ENCODE data around the gene CLASP1.

CLASP1 gene

DNA sequence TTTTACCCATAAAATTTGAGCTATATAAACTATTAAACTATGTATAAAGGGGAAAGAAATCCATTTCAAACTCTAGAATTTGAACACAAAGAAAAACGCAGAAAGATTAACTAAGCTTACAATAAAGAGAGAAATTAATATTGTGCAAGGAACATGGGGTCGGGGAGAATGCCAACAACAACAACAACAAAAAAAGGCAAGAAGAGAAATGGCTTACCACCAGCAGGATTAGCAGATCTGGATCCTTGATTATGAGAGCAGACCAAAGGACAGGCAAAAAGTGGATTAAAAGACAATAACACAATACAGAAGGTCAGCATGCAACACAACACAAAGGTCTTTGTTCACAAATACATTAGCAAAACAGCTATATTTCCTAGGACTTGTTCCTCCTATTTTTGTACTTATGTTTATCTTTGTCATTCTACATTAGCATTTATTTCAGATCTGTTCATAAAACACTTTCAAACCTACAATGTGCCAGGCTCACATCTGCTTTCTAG, 222.0 kb downstream of the CLASP1 start:
- DNase-seq (ENCODE audit: low read depth): no peak

DNA sequence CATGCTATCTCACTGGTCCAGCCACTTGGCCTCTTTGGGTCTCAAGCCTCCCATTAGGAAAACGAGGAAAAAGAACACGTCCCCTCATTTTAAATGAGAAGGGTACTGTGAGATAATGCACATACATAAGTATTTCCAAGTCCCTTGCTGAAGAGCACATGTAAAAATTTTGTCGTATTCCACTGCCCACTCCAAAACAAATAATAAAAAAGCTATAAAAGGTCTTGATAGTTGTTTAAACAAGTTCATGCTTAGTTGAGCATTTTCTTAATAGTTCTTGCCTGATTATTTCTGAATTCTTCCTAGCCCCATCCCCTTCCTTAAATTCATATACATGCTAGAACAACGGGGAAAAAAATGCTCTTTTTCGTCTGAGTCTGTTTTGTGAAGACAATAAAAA, 228.8 kb downstream of the CLASP1 start:
- DNase-seq (ENCODE audit: low read depth): no peak

DNA sequence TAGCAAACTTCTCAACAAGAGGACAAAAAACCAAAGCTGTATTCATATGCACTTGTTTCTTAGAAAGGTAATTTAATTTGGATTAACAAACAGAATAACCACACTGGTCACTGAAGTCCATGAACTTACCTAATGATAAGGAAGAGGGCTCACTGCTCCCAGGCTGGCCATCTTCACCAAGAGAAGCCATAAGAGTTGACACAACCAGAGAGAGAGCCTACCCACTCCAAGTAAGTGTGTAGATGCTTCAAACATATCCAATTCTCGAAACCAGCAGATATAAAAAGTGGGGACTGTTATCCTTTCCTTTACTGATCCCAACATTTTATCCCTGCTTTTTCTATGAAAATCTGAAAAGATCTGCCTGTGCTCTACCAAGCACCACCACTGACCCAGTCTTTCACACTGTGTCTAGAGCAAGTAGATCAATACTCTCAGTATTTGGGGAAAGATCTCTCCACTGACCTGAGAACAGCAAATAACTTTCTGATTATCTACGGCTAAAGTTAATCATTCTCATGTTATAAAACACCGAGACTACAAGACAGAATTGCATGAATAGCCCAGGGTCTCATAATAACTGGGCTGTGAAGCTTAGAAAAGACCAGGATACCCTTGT, 230.1 kb downstream of the CLASP1 start:
- no peak for DNase-seq (ENCODE audit: low read depth)

DNA sequence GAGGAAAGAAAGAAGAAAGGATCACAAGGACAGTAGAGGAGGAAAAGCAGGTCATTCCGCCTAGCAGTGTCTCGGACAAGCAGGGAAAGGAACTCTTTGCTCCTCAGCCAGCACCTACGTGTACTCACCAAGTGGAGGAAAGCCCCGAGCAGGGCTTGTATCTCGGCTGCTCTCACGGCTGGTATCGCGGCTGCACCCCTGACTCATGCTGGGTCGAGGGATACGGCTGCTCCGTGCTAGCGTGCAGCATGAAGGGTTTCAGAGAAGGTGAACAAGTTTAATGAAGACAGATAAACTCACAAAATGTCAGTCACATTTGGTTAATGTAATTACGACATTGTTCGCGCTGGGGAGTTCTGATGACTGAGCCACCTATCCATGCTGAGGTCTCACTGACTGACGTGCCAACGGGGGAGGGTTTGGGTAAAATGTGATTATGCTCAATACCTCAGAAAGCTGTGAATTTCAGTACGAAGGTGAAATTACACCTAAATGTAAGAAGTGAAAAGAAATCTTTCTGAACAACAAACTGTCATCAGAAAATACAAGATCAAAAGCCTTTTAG, 230.7 kb downstream of the CLASP1 start:
- DNase-seq (ENCODE audit: low read depth): no peak

GRCh38 chr2:121417826-121418225, 231.4 kb downstream of the CLASP1 start:
- DNase-seq (ENCODE audit: low read depth): no peak

DNA sequence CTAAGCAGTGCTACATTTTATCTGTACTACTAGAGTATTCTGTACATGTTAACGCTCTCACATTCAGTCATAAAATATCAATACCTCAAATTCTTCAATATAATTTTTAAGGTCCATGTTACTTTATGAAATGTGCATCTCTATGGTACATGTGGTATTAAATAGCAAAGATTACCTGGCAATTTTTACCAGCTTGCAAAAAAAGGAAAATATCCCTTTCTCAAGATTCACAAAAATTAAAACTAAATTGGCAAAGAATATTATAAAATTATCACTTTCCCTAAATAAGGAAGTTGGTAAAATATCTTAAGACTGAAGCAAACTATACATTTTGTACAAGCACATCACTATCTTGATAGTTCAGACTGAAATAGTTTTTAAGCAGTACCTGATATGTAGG, 233.5 kb downstream of the CLASP1 start:
- DNase-seq (ENCODE audit: low read depth): no peak

DNA sequence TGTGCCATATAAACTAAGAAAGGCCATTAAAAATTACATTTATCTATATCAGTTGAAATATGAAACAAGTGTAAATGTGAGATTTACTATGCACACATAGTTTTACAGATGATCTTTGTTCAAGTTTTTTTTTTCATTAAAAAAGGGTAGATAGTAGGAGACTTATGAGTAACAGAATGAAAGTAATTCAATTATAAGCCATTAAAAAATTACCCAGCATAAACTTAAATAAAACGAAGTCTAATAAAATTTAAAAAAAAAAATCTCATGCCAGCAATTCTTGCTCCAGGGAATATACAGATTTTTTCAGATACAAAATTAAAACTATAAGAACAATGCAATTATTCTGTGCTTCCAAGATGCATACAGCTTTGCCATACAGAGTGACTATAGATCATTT, 236.9 kb downstream of the CLASP1 start:
- DNase-seq (ENCODE audit: low read depth): no peak

- no peak for DNase-seq (ENCODE audit: low read depth)
Observed at GRCh38 chr2:121409966-121410365, 239.3 kb downstream of the CLASP1 start.

DNA sequence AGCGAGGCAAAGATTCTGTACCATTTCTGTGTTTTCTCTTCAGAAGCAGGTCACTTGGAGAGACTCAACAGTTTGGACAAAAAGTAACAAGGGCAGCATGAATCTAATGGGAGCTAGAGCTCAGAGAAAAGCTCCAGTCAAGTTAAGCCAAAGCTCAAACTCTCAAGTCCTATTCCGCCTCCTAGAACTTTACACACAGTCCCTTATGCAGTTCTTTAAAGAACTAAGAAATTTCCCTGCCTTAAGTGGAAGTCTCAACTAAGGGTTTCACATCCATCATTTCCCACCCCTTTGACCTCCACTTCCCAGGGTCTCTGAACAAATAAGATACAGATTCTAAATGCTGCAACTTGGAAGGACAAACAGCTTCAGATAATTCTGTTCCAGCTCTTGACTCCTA, 239.9 kb downstream of the CLASP1 start:
- DNase-seq (ENCODE audit: low read depth): no peak

DNA sequence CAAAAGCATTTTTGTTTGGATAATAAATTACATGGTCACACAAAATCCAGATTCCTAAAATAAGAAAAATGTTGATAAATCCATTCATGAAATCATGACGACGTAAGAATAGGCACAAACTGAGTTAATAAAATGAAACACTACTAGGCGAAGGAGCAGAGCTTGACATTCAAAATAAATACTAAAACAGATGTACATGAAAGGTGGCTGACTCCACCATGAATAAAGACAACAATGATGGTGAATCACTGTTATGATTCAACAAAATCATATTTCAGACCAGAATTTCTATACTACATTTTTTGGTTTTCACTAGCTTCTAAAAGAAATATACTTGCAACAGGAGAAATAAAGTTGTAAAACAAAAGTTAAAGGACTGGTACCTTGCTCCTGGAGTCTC, 240.6 kb downstream of the CLASP1 start:
- DNase-seq (ENCODE audit: low read depth): no peak

DNA sequence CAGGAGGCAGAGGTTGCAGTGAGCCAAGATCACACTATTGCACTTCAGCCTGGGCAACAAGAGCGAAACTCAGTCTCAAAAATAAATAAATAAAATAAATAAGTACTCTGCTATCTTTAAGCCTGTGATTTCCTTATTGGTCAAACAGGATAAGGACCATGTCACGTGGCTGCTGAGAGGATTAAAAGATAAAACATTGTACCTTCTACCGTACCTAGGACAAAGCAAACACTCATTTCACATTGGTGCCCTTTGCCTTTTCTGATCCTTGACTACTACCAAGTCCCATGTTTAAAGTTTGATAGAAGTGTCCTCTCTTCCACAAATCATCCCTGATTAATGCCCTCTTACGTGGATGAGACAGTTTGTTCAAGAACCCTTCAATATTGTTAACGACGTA, 244.0 kb downstream of the CLASP1 start:
- DNase-seq (ENCODE audit: low read depth): no peak

GRCh38 chr2:121400201-121400600, 249.1 kb downstream of the CLASP1 start:
- DNase-seq (ENCODE audit: low read depth): no peak

DNA sequence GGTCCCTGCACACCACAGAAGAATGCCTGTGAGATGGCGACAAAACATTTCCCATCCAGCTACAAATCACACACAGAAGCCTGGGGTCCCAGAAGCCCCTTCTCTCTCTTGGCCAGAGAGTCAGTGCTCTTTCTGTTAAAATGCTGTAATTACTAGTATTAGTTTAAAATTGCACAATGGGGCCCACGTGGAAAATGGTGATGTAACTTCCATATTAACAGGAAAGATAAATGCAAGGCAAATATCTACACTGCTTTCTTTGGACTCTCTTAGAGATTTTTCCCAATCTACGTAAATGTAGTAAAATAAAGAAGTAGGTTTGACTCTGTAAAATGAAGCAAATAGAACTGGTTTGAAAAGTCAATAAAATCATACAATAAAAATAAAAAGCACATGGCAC, 250.4 kb downstream of the CLASP1 start:
- no peak for DNase-seq (ENCODE audit: low read depth)

- no peak for DNase-seq (ENCODE audit: low read depth)
Observed at GRCh38 chr2:121390082-121390692, 259.1 kb downstream of the CLASP1 start.

DNA sequence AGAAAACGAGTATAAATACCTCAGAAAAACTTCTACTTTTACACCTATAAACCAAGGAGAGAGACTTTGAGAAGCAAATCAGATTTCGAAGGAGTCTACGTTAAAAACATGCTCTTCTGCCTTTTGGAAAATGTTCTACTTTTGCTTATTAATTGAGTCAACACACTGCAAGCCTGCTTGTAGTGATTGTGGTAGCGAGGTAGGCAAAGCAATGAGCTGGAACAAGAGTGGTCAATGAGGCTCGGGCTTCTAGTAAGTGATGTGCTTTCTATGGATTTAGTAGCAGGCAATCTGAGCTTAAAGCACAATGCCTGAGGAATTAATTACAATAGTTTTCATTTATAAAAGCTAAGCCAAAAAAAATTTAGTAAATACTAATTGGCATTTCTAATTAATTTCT, 260.9 kb downstream of the CLASP1 start:
- no peak for DNase-seq (ENCODE audit: low read depth)

DNA sequence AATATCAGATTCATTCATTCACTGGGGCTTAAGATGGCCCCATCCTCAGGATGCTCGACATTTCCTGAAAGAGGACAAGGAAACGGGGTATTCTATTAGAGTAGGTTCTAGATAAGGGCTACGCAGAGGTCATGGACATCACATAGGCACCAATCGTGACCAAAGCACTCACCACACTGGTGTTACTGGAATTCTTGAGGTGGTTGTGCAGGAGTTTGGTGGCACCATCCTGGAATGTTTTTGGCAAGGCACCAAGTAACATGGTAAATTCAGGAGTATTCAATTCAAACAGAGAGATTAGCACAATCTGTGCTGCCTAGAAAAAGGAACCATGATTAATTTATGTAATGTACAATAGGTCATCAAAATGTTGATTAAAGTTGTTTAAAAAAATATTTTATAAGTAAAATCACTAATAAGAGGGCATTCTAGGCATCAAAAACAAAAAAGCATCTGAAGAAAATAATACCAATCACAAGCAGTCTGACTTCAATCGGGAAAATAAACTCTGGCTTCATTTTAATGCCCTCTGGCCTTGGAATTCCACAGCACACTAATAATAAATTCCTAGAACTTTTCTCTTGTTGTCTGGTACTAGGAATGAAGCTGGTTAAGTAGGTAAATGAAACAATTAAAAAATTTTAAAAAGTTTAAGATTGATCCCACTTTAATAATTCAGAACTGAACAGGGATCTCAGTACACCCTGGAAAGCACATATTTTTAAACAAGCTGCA, 261.5 kb downstream of the CLASP1 start:
- no peak for DNase-seq (ENCODE audit: low read depth)

DNA sequence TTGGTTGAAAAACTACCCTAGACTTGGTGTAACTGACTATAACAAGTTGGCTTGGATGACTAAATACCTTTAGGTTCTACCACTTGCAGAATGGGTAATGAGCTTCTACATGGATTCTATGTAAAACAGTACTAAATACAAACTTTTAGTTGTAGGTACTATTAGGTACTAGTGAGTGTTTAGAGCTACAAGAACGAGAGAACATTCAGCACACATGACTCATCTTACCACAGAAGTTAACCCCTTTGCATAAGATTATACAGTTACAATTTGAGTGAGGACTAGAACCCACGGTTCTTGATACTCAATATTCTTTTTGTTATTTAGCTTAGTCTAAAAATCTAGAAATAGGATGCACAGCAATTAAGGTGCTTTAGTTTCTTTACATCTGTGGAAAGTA, 262.6 kb downstream of the CLASP1 start:
- DNase-seq (ENCODE audit: low read depth): no peak

- DNase-seq (ENCODE audit: low read depth): no peak
Observed at GRCh38 chr2:121386102-121386501, 263.2 kb downstream of the CLASP1 start.

- no peak for DNase-seq (ENCODE audit: low read depth)
Observed at GRCh38 chr2:121382744-121383143, 266.5 kb downstream of the CLASP1 start.

- DNase-seq (ENCODE audit: low read depth): no peak
Observed at GRCh38 chr2:121377646-121378045, 271.6 kb downstream of the CLASP1 start.

DNA sequence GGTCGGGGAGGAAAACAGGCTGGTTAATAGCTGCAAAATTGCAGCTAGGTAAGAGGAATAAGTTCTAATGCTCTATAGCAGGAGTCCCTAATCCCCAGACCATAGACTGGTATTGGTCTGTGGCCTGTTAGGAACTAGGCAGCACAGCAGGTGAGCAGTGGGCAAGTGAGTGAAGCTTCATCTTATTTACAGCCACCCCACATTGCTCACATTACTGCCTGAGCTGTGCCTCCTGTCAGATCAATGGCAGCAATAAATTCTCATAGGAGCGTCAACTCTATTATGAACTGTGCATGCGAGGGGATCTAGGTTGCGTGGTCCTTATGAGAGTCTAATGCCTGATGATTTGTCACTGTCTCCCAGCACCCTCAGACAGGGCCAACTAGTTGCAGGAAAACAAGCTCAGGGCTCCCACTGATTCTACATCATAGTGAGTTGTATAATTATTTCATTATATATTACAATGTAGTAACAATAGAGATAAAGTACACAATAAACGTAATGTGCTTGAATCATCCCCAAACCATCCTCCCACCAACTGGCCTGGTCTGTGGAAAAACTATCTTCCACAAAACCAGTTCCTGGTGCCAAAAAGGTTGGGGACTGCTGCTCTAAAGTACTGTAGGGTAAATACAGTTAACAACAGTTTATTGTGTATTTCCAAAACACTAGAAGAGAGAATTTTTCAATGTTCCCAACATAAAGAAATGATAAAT, 272.6 kb downstream of the CLASP1 start:
- DNase-seq (ENCODE audit: low read depth): no peak

DNA sequence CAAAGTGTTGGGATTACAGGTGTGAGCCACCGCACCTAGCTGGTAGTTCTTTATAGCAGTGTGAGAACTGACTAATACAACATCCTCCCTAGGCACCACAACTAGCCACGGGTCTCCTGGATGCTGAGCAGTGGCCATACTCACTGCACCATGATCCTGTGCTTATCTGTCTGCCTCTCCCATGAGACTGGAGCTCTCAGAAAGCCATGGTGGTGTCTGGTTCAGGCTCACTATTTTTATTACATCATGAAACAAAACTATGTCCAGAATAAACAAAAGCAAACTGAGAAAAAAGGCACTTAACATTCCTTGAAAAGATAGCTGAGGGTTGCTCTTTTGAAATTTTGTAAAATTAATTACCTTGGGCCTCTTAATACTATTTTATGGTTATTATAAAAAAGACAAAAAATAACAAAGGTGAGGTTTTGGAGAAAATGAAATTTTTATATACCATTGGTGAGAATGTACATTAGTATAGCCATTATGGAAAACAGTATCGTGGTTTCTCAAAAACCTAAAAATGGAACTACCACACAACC, 273.6 kb downstream of the CLASP1 start:
- DNase-seq (ENCODE audit: low read depth): no peak
